Measurements from ENCODE around the gene DRD4. TPM values are rescaled to one million over a fixed set of nuclear protein-coding genes. Genes with fewer than 3 reads are reported as not detected.

DRD4 gene
- polyA plus RNA-seq, 1 donor (not counting 4 experiments of a cell fraction or from before 2014, with no cell fraction given), result not detected

DNA sequence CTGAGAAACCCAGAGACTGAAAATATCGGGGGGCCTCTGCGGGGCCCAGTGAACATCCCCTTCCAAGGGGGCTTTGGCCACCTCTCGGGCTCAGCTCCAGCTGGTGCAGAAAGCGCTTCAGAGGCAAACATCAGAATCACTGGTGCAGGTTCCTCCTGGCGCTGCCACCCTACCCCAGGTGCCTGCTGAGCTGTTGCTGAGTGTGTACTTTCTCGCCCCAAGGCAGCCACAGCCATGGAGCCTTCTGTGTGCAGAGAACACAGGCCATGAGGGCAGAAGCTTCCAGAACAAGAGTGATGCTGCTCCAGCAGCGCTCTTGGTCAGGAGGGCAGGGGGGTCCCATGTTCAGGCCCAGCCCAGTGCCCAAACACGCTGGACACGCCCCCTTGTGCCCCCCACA, 6.3 kb downstream of the DRD4 start:
- Histone ChIP-seq H3K79me2 (ENCODE audit: control insufficient read depth, insufficient read depth, low read length) (no peaks in the 10 kb centered on the region), H3K4me3 (ENCODE audit: control insufficient read depth in 2 of 3, extremely low read depth in 1 of 3, insufficient read depth in 2 of 3, low read depth in 1 of 3, low read length in 3 of 3) (no peak overlapping the region), H3K9me3 (ENCODE audit: control insufficient read depth, low read depth, low read length) (no peaks in the 10 kb centered on the region), H4K20me1 (ENCODE audit: control insufficient read depth, extremely low read depth, insufficient read depth, low read length) (no peaks in the 10 kb centered on the region), H3K9ac (ENCODE audit: control insufficient read depth, extremely low read depth, insufficient read depth, low read length) (no peak overlapping the region), H3K27me3 (ENCODE audit: control insufficient read depth, extremely low read depth, insufficient read depth, low read length) (peaks cover 10% of the 10 kb centered on the region), H3K9me1 (ENCODE audit: control insufficient read depth, extremely low read depth, insufficient read depth, low read length) (no peaks in the 10 kb centered on the region), H2AFZ (ENCODE audit: control insufficient read depth, low read length) (no peak overlapping the region), H3K36me3 (ENCODE audit: control insufficient read depth in 2 of 2, extremely low read depth in 1 of 2, insufficient read depth in 2 of 2, low read length in 2 of 2) (peaks cover 0 to 6% of the 10 kb centered on the region in 2 experiments), H3K27ac (ENCODE audit: control insufficient read depth, insufficient read depth, low read length) (no peak overlapping the region), H3K4me1 (ENCODE audit: control insufficient read depth, extremely low read depth, insufficient read depth, low read length) (peaks cover 2% of the 10 kb centered on the region), H3K4me2 (ENCODE audit: control insufficient read depth, extremely low read depth, insufficient read depth, low read depth, low read length) (no peak overlapping the region)
- no peak for DNase-seq (ENCODE audit: low read depth, low spot score)
- dilution Hi-C loops (cut with MboI; ENCODE audit: extremely low pct_ligation_motif_present, low sequenced_read_pairs), result no loop called here
- no peak for FAIRE-seq
- TF ChIP-seq, protein P1, sequence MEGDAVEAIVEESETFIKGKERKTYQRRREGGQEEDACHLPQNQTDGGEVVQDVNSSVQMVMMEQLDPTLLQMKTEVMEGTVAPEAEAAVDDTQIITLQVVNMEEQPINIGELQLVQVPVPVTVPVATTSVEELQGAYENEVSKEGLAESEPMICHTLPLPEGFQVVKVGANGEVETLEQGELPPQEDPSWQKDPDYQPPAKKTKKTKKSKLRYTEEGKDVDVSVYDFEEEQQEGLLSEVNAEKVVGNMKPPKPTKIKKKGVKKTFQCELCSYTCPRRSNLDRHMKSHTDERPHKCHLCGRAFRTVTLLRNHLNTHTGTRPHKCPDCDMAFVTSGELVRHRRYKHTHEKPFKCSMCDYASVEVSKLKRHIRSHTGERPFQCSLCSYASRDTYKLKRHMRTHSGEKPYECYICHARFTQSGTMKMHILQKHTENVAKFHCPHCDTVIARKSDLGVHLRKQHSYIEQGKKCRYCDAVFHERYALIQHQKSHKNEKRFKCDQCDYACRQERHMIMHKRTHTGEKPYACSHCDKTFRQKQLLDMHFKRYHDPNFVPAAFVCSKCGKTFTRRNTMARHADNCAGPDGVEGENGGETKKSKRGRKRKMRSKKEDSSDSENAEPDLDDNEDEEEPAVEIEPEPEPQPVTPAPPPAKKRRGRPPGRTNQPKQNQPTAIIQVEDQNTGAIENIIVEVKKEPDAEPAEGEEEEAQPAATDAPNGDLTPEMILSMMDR (optimal IDR thresholded peaks at IDR 0.05 in 1 of 3, IDR thresholded peaks at IDR 0.05 in 1 of 3, conservative IDR thresholded peaks at IDR 0.05 in 1 of 3; ENCODE audit: extremely low read depth in 1 of 3, insufficient read depth in 2 of 3, low read length in 3 of 3), result no peak
- no peak for TF ChIP-seq EZH2 (IDR thresholded peaks at IDR 0.05; ENCODE audit: low read length)

DNA sequence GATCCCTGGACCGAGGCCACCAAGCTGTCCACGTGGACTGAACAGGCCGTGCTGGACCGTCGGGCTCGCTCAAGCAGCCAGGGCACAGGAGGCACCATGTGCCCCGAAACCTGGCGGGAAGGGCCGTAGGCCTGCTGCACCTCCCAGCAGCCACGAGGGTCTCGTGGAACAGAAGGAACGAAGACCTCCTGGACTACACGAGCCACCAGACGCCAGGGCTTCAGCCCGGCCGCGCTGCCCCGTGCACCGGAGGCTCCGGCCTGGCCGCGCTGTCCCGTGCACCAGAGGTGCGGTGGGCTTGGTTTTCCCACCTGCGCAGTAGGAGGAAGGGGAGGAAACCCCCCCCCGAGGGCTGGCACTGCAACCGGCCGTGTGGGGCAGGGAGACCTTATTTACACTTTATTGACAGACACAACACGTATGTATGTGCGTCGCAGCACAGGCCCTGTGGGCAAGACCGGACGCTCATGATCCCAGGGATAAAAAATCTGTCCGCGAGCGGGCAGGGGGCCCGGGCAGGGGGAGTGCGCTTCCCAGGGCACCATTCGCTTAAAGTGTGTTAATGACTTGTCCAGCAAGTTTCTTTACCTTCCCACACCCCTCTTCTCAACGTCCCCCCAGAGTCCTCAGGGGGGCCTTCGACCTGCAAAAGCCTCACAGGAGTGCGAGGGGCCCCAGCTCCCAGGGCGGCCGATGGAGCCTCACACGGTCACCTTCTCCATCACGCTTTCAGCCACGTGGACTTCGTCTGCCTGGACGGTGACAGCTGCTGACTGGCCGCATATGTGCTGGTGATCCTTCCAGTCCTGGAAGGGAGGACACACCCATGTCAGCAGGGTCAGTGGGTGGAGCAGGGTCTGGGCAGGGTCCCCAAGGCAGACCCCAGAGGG, 7.0 kb downstream of the DRD4 start:
- Histone ChIP-seq H2AFZ (ENCODE audit: control insufficient read depth, low read length) (no peak overlapping the region), H3K27me3 (ENCODE audit: control insufficient read depth, extremely low read depth, insufficient read depth, low read length) (peaks cover 3% of the 10 kb centered on the region), H3K9me1 (ENCODE audit: control insufficient read depth, extremely low read depth, insufficient read depth, low read length) (no peaks in the 10 kb centered on the region), H3K79me2 (ENCODE audit: control insufficient read depth, insufficient read depth, low read length) (no peaks in the 10 kb centered on the region), H3K27ac (ENCODE audit: control insufficient read depth, insufficient read depth, low read length) (no peak overlapping the region), H3K4me3 (ENCODE audit: control insufficient read depth in 2 of 3, extremely low read depth in 1 of 3, insufficient read depth in 2 of 3, low read depth in 1 of 3, low read length in 3 of 3) (no peak overlapping the region), H3K36me3 (ENCODE audit: control insufficient read depth in 2 of 2, extremely low read depth in 1 of 2, insufficient read depth in 2 of 2, low read length in 2 of 2) (peaks cover 0 to 6% of the 10 kb centered on the region in 2 experiments), H3K9ac (ENCODE audit: control insufficient read depth, extremely low read depth, insufficient read depth, low read length) (no peak overlapping the region), H3K4me2 (ENCODE audit: control insufficient read depth, extremely low read depth, insufficient read depth, low read depth, low read length) (no peak overlapping the region), H3K4me1 (ENCODE audit: control insufficient read depth, extremely low read depth, insufficient read depth, low read length) (peaks cover 2% of the 10 kb centered on the region), H3K9me3 (ENCODE audit: control insufficient read depth, low read depth, low read length) (no peaks in the 10 kb centered on the region), H4K20me1 (ENCODE audit: control insufficient read depth, extremely low read depth, insufficient read depth, low read length) (no peaks in the 10 kb centered on the region)
- TF ChIP-seq, protein P1 (optimal IDR thresholded peaks at IDR 0.05 in 1 of 3, IDR thresholded peaks at IDR 0.05 in 1 of 3, conservative IDR thresholded peaks at IDR 0.05 in 1 of 3; ENCODE audit: extremely low read depth in 1 of 3, insufficient read depth in 2 of 3, low read length in 3 of 3), result no peak
- TF ChIP-seq EZH2 (IDR thresholded peaks at IDR 0.05; ENCODE audit: low read length), result no peak
- dilution Hi-C loops (cut with MboI; ENCODE audit: extremely low pct_ligation_motif_present, low sequenced_read_pairs), result no loop called here
- FAIRE-seq (no peak), DNase-seq (ENCODE audit: low read depth, low spot score) (no peak)
